HepG2 (cell line): ENCODE measurements around the gene HSDL2. TPM values are rescaled to one million over a fixed set of nuclear protein-coding genes. Genes with fewer than 3 reads are reported as not detected.

Experiments used
- ARID2 ChIP-seq: sonication (generic); formaldehyde crosslinking; IDR thresholded peaks from 2 replicates; pipeline ENCODE4 v1.8.1; 2022; ENCODE audit warnings: mild to moderate bottlenecking, missing genetic modification reagents, borderline replicate concordance
- FOXP4 ChIP-seq: sonication (generic); formaldehyde crosslinking; IDR thresholded peaks from 2 replicates; pipeline ENCODE4 v1.4.0; 2020; ENCODE audit warnings: missing genetic modification reagents
- ZNF703 ChIP-seq: sonication (generic); formaldehyde crosslinking; IDR thresholded peaks from 2 replicates; pipeline ENCODE4 v1.5.1; 2020; ENCODE audit warnings: missing genetic modification reagents, mild to moderate bottlenecking, moderate library complexity, borderline replicate concordance
- polyA plus RNA-seq, 8 experiments: library from polyadenylated mRNA; depleted of rRNA in 3 of 8; stranded (reverse) in 7 of 8; unstranded in 1 of 8; fragments of >200 nt; fragmentation: Illumina TruSeq in 4 of 8; extraction: Trizol in 4 of 8; gene quantifications; 2 replicates each; pipeline versions ENCODE4 v1.2.1 to v1.2.3, GENCODE V29; 2011 to 2016; ENCODE audit warnings: low read depth in 4 of 8, missing spikeins in 1 of 8, mixed read lengths in 1 of 8; ENCODE audit not compliant: insufficient read depth in 1 of 8
- total RNA-seq, 5 experiments: library from RNA; depleted of rRNA; stranded (reverse); fragments of >200 nt; fragmentation: Illumina TruSeq; extraction: Trizol; gene quantifications; 2 replicates each; pipeline ENCODE4 v1.2.3, GENCODE V29; 2016; ENCODE audit warnings: low read depth in 1 of 5
- TF ChIP-seq, protein P1 (sequence below): sonication (generic); formaldehyde crosslinking; IDR thresholded peaks from 2 replicates; pipeline ENCODE4 v1.4.0; 2020; ENCODE audit warnings: missing genetic modification reagents
- TF ChIP-seq, protein P2 (sequence below): sonication (generic); formaldehyde crosslinking; conservative IDR thresholded peaks from 2 replicates; pipeline ENCODE4 v1.4.0; 2020; ENCODE audit warnings: missing genetic modification reagents

Gene HSDL2
- total and polyA plus RNA-seq, 2 of the 13 experiments (the other 11 are each of a cell fraction or from before 2014, with no cell fraction given) = 55.3 to 80.2 TPM

DNA sequence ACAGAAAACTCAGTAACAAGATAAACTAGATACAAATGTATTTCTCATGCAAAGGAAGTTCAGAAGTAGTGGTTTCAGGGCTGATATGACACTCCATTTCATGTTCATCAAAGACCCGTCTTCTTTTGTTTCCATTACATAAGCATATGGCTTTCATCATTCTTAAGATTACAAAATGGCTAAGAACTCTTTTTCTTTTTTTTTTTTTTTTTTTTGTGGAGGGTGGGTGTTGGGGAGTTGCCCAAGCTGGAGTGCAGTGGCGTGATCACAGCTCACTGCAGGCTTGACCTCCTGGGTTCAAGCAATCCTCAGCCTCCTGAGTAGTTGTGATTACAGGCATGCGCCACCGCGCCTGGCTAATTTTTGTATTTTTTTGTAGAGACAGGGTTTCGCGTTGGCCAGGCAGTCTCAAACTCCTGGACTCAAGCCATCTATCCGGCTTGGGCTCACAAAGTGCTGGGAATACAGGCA, 24.4 kb upstream of the HSDL2 start (continued):
- TF ChIP-seq, protein P1, sequence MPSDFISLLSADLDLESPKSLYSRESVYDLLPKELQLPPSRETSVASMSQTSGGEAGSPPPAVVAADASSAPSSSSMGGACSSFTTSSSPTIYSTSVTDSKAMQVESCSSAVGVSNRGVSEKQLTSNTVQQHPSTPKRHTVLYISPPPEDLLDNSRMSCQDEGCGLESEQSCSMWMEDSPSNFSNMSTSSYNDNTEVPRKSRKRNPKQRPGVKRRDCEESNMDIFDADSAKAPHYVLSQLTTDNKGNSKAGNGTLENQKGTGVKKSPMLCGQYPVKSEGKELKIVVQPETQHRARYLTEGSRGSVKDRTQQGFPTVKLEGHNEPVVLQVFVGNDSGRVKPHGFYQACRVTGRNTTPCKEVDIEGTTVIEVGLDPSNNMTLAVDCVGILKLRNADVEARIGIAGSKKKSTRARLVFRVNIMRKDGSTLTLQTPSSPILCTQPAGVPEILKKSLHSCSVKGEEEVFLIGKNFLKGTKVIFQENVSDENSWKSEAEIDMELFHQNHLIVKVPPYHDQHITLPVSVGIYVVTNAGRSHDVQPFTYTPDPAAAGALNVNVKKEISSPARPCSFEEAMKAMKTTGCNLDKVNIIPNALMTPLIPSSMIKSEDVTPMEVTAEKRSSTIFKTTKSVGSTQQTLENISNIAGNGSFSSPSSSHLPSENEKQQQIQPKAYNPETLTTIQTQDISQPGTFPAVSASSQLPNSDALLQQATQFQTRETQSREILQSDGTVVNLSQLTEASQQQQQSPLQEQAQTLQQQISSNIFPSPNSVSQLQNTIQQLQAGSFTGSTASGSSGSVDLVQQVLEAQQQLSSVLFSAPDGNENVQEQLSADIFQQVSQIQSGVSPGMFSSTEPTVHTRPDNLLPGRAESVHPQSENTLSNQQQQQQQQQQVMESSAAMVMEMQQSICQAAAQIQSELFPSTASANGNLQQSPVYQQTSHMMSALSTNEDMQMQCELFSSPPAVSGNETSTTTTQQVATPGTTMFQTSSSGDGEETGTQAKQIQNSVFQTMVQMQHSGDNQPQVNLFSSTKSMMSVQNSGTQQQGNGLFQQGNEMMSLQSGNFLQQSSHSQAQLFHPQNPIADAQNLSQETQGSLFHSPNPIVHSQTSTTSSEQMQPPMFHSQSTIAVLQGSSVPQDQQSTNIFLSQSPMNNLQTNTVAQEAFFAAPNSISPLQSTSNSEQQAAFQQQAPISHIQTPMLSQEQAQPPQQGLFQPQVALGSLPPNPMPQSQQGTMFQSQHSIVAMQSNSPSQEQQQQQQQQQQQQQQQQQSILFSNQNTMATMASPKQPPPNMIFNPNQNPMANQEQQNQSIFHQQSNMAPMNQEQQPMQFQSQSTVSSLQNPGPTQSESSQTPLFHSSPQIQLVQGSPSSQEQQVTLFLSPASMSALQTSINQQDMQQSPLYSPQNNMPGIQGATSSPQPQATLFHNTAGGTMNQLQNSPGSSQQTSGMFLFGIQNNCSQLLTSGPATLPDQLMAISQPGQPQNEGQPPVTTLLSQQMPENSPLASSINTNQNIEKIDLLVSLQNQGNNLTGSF (CRISPR knock-in tag) = no peak
- no peak for TF ChIP-seq ZNF703 (CRISPR knock-in tag)
- TF ChIP-seq, protein P2, sequence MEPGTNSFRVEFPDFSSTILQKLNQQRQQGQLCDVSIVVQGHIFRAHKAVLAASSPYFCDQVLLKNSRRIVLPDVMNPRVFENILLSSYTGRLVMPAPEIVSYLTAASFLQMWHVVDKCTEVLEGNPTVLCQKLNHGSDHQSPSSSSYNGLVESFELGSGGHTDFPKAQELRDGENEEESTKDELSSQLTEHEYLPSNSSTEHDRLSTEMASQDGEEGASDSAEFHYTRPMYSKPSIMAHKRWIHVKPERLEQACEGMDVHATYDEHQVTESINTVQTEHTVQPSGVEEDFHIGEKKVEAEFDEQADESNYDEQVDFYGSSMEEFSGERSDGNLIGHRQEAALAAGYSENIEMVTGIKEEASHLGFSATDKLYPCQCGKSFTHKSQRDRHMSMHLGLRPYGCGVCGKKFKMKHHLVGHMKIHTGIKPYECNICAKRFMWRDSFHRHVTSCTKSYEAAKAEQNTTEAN = no peak
- TF ChIP-seq ARID2 (CRISPR knock-in tag) = no peak
- no peak for TF ChIP-seq FOXP4
